ENCODE data around the gene C4orf36.

Gene C4orf36

DNA sequence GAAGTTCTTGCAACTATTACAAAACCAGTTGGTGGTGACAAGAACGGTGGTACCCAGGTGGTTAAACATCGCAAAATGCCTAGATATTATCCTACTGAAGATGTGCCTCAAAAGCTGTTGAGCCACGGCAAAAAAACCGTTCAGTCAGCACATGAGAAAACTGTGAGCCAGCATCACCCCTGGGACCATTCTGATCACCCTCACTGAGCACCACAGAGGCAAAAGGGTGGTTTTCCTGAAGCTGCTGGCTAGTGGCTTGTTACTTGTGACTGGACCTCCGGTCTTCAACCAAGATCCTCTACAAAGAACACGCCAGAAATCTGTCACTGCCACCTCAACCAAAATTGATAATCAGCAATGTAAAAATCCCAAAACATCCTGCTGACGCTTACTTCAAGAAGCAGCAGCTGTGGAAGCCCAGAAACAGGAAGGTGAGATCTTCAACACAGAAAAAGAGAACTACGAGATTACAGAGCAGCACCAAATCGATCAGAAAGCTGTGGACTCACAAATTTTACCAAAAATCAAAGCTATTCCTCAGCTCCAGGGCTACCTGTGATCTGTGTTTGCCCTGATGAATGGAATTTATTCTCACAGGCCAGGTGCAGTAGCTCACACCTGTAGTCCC lies 21.7 kb downstream of the C4orf36 start:
- DNase-seq (ENCODE audit: extremely low read depth in 1 of 2, low read depth in 1 of 2) = no peak

DNA sequence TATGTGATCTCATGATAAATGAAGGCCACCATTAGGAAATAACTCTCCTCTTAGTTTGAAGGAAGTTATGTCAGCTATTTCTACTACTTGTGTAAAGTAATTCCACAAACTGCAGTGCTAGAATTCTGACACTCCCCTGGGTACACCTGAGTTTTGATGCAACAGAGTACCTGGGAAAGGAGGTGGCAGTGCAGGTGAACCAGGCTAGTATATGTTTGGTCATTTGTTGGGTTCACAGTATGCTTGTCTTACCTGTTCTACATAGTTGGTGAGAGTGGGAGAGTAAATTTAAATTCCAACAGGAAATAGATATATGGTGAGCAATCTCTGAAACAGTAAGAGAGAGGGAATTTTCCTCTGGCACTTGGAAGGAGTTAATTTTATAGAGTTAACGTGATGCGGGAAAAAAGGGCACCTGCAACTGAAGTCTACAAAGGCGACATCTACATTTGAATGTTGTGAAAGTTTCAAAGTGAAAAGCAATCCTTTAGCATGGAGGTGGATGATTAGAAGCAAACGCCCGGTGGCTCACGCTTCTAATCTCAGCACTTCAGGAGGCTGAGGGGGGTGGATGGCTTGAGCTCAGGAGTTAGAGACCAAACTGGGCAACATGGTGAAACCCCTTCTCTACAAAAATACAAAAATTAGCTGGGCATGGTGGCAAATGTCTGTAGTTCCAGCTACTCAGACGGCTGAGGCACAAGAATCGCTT lies 34.7 kb downstream of the C4orf36 start:
- DNase-seq (ENCODE audit: extremely low read depth in 1 of 2, low read depth in 1 of 2) = no peak

DNA sequence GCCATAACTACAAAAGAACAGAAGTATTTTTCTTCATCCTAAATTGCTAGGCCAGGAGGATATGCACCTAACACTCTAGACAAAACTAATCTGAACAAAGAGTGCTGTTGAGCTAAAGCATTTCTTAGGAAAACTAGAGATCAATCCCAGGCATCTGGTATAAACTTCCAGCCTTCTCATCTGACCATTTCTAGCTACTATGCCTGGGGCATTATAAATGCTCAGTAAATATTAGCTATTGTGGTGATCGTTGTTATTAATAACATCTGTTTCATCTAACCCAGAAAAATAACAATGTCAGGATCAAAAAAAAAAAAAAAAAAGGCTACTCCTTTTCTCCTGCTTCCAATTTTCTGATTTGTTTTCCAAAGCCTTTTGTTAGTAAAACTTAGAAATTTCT lies 35.3 kb downstream of the C4orf36 start:
- no peak for DNase-seq (ENCODE audit: extremely low read depth in 1 of 2, low read depth in 1 of 2)

DNA sequence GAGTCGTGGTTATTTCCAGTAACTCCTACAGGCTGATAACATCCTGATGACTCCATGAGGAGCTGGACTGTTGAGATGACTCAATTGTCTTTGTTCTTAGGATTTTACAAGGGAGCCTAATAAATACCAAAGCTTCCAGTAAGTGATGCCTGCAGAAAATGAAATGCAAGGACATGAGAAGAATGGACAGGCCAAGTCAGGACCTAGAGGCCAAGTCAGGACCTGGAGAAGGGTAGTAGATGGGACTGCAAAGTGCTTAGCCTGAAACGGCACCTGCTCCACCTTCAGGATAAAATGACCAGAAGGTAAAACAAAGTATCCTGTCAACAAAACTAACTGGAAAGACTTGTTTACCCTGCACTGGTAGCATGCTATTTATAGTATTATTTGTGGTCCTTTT lies 36.6 kb downstream of the C4orf36 start:
- no peak for DNase-seq (ENCODE audit: extremely low read depth in 1 of 2, low read depth in 1 of 2)

DNA sequence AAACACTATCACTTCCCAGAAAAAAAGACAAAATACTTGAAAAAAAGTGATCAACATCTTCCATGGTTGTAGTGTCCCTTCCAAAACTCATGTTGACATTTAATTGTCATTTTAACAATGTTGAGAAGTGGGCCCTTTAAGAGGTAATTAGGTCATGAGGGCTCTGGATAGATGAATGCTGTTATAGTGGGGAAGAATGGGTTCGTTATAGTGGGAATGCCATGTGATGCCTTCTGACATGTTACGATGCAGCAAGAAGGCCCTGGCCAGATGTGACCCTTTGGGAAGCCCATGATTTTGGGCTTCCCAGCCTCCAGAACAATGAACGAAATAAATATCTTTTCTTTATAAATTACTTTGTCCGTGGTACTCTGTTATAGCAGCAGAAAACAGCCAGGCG lies 39.0 kb downstream of the C4orf36 start:
- DNase-seq (ENCODE audit: extremely low read depth in 1 of 2, low read depth in 1 of 2) = no peak

DNA sequence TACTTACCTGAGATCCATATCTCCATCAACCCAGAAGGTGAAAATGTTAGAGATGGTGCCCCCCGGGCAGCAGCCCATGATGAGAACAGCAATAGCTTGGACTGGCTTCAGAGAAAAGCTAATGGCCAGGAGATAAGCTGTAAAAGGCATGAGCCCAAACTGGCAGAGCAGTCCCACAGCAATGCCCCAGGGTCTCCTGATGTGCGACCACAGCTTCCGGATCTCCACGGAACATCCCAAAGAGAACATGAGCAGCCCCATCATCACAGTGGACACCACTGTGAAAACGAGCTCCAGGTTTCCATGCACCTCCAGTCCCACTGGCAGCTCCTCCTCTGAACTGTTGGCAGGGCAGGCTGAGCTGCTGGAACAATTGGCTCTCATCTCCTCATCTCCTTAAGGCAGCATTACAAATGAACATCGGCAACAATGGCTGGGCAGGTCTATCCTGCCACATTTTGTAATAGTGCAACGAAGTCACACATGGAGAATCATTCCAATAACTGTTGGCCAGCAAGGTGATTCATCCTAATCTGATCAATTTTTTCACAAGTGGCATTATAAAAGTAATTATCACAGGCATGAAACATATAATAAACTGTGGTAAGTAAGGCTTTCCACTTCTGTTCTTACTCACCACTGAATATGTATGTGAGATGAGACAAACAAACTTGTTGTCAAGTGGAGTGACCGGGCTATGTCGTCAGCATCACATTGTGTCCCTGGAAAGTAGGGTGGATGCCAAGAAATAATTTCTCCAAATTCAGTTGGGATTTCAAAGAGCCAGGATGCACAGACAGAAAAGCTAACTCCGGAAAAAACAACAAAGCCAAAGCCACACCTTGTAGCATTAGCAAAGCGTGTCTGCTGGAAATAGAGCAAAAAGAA lies 43.2 kb downstream of the C4orf36 start, which contains the start of gene SLC10A6:
SLC10A6 (minus strand) TSS at position 653 of the 888 bp plus-strand sequence; CDS start at position 384, 269 bp downstream.
- DNase-seq (ENCODE audit: extremely low read depth in 1 of 2, low read depth in 1 of 2) = no peak

DNA sequence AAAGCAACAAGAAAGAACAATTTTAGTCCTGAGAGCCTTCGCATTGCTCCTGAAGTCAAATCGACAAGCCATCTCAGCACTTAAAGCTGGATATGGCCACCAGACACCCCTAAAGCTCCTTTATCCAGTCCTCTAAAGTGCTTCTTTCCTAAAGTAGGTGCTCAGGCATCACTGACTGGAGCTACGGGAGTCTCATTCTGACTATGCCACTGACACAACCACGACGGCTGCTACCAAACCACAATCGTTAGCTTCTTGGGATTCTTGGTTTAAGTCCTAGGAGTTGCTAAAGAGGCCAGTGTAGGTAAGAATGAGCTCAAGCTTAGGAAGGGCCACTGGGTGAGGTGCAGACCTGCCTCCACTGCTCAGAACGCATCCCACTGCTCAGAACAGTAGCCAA lies 44.1 kb downstream of the C4orf36 start:
- no peak for DNase-seq (ENCODE audit: extremely low read depth in 1 of 2, low read depth in 1 of 2)

DNA sequence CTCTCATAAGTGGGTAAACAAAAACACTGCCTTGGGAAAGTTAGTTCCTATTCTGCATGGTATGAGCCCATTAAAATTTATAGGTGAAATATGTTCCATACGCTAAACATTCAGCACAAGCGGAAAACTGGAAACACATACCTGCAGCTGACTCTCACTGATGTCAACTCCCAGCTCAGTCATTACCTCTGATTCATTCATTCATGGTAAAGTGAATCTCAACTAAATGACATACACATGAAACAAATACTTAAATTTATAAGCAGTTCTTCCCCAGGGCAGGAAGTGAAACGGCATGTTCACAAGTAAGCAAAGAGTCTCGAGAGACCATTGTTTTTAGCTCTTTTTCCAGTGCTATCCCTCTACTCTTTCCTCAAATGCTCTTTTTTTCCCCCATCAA lies 44.7 kb downstream of the C4orf36 start:
- DNase-seq (ENCODE audit: extremely low read depth in 1 of 2, low read depth in 1 of 2) = no peak

DNA sequence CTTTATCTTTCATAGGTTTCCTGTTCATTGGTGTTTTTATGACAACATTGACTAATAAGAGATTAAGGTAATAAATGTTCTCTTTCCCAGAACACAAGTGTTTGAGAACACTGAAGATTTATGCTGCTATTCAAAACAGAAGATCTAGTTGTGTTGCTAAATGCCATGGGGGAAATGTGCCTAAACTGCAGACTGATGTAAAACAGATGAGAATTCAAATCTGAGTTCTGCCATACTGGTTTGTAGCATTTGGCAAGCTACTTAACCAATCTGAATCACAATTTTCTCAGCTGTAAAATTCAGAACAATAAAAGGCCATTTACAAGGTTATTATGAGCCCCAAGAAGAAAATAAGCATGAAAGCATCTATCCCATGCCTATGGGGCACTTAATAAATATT lies 45.3 kb downstream of the C4orf36 start:
- no peak for DNase-seq (ENCODE audit: extremely low read depth in 1 of 2, low read depth in 1 of 2)

DNA sequence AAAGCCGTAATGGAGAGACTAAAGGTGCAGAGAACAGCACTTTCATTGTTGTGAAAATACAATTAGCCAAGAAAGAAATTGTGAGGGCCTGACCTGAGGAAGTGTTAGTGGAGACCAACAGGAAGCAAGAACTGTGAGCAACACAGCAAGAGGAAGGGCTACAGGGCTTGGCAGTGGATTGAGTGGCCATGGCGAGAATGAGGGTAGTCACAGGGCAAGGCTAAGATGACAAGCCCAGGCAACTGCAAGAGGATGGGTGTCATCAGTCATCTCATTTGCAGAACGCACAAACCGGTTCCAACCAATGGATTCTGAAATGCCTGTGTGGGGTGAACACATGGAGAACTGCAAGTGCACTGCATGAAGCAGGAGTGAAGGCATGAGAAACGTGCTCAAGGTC lies 46.6 kb downstream of the C4orf36 start:
- DNase-seq (ENCODE audit: extremely low read depth in 1 of 2, low read depth in 1 of 2) = no peak

DNA sequence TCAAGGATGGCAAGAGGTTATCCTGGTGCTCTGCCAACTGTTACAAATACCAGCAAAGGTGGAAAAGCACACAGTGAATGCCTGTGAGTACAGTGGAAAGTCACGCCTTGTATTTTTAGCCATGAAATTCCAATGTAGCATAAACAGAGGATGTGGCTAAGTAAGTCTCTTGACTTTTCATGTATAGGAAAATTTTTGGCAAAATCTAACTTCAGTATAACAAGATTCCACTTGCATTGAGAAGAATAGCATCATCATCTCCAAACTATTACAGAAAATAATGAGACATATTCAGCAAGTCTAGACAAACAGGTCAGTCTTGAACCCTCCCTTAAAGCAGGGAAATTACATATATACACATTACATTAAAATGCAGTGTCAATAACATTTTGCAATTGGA lies 50.9 kb downstream of the C4orf36 start:
- DNase-seq (ENCODE audit: extremely low read depth in 1 of 2, low read depth in 1 of 2) = no peak

DNA sequence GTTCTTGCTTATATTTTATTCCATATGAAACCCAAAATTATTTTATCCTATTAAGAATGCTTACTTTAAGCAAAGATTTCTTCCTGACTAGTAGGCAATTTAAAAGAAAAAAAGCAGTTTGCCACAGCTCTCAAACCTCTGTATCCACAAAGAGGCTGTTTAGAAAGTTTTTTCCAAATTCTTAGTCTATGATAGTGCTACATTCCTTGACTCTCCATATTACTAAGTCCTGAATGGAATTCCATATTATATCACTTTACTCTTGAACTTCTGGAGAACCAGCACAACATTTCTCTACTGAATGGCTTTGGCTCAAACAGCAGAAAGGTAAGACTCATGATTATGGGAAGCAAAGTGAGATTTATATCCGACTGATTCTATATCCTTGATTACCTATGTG lies 51.4 kb downstream of the C4orf36 start:
- DNase-seq (ENCODE audit: extremely low read depth in 1 of 2, low read depth in 1 of 2) = no peak

DNA sequence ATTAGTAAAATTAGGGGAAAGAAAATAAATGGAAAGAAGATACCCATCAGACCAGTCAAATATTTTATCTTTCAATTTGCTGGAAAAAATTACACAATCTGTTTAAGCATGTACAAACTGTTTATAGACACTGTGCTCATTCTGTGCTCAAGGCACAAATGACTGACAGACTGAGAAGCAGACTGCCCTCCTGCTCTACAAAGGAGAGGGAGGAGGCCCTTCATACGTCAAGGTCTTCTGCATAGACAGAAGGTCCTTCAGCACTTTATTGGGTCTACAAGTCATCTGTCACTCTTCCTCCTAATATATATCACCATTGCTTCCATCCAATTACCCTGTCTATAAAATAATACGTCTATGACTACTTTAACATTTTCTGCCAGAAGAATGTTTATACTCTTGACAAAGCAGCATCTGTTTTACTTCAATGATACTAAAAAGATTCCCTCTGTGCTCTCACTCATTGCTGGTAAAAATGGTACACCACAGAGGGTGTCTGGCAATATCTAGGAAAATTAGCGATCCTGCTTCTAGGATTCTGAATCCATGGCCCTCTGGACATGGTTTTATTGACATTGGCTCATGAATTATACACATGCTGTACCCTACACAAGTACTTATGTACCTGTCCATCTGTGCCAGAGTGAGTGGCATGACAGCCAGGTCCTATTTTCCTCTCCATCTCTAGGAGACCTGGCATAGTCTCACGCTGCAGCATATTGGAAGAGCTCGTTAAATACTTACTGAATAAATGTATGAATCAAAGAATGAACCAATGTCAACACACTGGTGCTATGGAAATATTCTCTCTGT lies 54.3 kb downstream of the C4orf36 start:
- DNase-seq (ENCODE audit: extremely low read depth in 1 of 2, low read depth in 1 of 2) = no peak

DNA sequence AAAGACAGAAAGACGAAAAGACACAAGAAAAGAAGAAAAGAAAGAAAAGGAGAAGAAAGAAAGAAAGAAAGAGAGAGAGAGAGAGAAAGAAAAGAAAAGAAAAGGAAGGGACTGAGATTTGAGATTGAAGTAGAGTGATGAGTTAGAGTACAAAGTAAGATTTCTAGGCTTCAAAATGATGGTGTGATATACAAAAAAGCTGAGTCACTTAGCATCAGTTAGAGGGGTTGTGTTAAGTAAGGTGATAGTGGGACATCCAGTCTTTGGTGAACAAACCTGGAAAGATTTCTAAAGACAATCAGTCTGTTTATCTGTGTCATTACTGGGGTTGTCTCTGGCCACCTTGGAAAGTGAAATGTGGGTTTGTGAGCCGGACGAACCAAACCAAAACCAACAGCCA lies 56.5 kb downstream of the C4orf36 start:
- DNase-seq (ENCODE audit: extremely low read depth in 1 of 2, low read depth in 1 of 2) = no peak

DNA sequence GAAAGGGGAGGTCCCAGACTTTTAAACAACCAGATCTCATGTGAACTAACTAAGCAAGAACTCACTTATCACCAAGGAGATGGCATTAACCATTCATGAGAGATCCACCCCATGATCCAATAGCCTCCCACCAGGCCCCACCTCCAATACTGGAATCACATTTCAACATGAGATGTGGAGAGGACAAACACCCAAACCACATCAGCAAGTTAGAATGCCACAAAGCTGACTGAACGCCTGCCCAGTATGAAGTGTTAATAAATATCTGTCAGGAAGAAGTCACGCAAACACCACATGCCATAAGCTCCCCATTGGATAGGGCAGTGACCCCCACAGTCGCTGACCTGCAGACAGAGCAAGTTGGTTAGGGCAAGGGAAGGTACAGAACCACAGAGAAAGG lies 57.3 kb downstream of the C4orf36 start:
- no peak for DNase-seq (ENCODE audit: extremely low read depth in 1 of 2, low read depth in 1 of 2)

DNA sequence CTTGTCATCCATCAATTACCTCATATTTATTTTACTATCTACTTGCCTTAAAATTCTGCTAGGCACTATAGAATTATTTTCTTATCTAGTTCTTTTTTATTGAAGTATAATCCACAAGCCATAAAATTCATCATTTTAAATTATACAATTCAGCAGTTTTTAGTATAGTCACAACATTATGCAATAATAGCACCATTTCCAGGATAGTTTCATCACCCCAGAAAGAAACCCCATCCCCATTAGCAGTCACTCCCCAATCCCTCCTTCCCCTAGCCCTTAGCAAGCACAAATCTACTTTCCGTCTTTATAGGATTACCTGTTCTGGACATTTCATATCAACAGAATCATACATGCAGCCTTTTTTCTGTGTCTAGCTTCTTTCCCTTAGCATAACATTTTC lies 58.6 kb downstream of the C4orf36 start:
- DNase-seq (ENCODE audit: extremely low read depth in 1 of 2, low read depth in 1 of 2) = no peak

DNA sequence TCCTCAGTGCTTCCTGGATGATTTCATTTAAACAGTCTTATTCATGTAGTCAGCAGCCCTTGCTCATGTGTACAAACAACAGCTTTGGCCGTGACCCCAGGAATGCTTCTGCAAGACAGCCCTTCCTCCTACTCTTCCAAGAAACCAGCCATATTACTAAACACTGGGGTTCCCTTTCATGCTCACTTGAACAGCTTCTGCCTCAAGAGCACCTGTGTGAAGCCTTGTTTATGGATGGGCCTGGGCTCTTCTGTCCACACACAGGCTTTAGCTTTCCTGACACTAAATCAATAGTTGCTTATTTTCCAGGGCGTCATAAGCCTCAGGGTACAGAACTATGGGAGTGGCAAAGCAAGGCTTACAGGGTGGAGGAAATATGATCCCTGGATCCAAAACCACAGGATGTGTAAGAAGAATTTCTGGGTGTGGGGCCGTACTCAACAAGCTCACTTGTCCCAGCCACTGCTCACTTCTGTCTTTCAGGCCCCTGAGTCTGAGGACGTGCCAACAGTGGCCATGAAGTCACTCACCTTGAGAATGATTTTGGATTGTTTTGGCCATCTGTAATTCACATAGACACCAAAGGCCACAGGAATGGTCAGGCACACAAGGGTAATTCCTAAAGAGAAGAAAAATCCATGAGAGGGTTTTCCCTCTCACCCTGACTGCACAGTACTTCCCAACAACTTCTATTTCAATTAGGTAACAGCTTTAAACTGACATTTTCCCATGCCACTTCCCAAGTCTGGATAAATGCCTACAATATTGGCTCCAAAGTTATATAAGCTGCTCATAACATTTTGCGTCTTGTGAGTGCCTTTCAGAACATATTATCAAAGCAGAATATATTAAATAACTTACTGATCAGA lies 60.7 kb downstream of the C4orf36 start:
- DNase-seq (ENCODE audit: extremely low read depth in 1 of 2, low read depth in 1 of 2) = no peak
